ENCODE measurements around the gene ADARB2.

- no peak for TF ChIP-seq ZBTB17 (tag by site-specific recombination; IDR thresholded peaks at IDR 0.05)
- no peak for TF ChIP-seq PRDM10 (tag by site-specific recombination; IDR thresholded peaks at IDR 0.05)
Observed at GRCh38 chr10:1544929-1545328, 192.4 kb downstream of the ADARB2 start.
